Measurements from ENCODE around the gene ANKS3.

DNA sequence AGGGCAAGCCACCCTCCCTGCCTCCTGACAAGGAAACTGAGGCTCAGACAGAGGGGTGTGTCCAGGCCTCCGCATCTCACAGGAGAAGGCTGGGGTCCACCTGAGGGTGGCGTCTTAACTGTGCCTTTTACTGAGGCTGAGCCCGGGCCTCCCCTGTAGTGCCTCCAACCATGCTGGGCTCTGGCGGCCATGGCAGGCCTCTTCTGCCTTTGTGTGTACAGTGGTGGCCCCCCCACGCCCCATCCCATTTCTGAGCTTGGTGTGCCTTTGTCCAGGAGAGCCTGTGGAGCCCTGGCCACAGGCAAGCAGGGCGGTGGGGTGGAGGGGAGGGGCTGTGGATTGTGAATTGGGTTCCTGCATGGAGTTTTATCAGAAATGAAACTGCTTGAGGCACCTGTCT is 78.3 kb downstream of the ANKS3 start:
- TF ChIP-seq, protein P1, sequence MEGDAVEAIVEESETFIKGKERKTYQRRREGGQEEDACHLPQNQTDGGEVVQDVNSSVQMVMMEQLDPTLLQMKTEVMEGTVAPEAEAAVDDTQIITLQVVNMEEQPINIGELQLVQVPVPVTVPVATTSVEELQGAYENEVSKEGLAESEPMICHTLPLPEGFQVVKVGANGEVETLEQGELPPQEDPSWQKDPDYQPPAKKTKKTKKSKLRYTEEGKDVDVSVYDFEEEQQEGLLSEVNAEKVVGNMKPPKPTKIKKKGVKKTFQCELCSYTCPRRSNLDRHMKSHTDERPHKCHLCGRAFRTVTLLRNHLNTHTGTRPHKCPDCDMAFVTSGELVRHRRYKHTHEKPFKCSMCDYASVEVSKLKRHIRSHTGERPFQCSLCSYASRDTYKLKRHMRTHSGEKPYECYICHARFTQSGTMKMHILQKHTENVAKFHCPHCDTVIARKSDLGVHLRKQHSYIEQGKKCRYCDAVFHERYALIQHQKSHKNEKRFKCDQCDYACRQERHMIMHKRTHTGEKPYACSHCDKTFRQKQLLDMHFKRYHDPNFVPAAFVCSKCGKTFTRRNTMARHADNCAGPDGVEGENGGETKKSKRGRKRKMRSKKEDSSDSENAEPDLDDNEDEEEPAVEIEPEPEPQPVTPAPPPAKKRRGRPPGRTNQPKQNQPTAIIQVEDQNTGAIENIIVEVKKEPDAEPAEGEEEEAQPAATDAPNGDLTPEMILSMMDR (IDR thresholded peaks at IDR 0.05), result no peak
- no peak for TF ChIP-seq POLR2AphosphoS5 (IDR thresholded peaks at IDR 0.05; ENCODE audit: low read depth, low read length)

All from Panc1 (cell line).